AML-193 (cell line): ENCODE measurements around the gene MYO5B.
"Not testable (repeated sequence)": the region's sequence is repeated elsewhere in the genome, so short reads cannot be mapped to it uniquely, and the experiment has no call there.

Experiments
- DNase-seq, 2 experiments: peaks; one replicate each; lab custom pipeline; 2025; lab: John Stamatoyannopoulos, UW

MYO5B gene

DNA sequence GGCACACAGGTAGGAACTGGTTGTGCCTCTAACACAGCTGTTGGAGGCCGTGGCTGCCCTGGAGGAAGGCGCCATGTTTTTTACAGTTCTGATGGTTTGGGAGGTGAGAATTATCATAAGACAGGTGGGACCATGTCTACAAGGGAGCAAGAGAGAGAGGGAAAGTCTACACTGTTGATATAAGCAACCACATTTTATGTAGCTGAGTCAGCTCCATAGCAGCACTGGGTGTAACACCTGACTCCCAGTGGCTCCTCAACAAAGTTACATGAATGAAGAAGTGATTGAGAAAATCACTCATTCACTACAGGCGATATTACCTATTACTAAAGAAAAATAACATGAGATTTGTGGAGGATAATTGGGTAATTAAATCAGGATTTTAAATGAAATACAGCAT lies 340.3 kb downstream of the MYO5B start:
- no peak for DNase-seq

GRCh38 chr18:49853436-49853835 lies 341.5 kb downstream of the MYO5B start:
- DNase-seq = no peak

DNA sequence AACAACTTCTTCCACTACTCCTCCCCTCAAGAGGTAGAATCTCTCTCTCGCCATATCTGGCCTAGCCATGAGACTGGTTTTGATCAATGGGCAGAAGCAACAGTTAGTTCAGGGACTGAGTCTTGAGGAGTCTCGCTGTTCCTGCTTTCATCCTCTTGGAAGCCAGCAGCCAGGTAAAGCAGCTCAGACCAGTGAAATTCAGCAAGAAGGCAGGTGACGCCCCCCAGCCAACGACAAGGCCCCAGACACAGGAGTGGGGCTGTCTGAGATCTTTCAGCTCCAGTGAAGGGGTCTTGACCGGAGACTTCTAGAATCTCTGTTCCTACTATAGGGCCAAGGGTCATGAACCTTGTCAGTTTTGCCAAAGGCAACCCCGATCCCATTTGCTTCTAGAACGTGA lies 341.9 kb downstream of the MYO5B start:
- no peak for DNase-seq

GRCh38 chr18:49851624-49852023 lies 343.3 kb downstream of the MYO5B start:
- no peak for DNase-seq

- DNase-seq = no peak
Observed at GRCh38 chr18:49850636-49851035, 344.3 kb downstream of the MYO5B start.

DNA sequence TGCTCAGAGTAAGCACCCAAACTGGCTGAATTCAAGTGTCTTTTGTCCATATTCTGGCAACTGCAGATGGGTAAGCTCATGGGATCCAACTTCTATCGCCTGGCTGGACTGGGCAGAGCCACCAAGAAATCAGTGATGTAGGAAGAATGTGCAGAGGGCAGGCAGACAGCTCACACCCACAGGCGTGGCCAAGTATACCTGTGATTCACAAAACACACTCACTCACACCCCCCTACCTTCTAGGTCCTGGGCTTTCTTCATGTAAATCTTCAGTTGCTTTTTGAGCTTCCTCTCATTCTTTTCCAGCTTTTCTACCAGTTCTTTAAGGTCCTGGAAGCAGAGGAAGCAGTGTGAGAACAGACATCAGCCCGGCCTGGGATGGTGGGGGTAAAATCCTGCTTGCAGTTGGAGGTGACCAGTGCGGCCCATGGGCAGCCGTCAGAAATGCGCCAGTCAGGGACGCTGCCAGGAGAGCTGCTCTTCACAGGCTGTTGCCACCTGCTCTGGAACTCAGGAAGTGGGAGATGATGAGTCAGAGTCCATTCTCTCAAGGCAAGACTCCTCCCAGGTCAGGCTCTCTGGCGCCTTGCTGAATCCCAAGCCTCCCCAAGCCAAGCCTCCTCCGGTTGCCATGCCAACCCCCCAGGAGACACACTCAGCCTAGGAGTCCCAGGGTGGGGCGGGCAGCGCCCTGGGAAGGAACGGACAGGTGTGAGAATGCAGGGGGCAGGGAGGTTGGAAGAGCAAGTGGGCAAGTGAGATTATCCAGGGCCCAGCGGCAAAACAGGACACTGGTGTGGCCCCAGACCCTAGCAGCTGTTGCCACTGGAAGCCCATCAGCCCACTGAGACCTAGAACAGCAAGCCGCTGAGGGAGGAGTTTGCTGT lies 345.4 kb downstream of the MYO5B start:
- DNase-seq = no peak

DNA sequence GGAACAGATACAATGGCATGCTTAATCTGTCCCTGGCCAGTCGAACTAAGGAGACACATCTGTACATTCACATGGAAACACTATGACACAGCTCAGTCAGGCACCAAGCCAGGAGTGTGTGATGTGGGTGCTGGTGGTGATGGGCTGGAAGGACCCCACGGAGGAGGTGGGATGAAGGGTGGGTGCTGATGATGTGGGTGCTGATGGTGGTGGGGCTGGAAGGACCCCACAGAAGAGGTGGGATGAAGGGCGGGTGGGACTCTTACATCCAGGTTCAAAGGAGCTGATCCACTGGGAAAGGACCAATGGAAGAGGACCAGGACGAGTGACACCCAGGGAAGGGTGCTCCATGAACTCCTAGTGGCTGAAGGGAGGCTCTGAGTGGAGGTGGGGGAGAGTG lies 346.8 kb downstream of the MYO5B start:
- no peak for DNase-seq

DNA sequence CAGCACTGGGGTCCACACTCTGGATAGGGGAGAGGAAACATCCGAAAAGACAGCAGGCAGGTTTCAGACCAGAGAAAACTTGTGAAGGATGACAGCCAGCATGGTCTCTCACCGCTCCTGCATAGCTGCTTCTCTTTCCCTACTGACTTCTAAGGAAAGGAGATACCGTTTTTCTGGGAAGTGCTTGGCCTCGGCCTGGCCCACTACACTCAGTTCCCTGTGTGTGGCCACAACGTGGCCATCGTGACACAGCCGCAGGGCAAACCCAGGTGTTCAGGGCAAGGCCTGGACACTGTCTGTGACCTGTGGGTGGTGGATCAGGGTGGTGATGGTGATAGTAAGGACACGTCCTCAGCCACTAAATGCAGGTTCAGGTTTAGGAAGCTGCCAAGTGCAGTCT lies 347.4 kb downstream of the MYO5B start:
- DNase-seq = no peak

DNA sequence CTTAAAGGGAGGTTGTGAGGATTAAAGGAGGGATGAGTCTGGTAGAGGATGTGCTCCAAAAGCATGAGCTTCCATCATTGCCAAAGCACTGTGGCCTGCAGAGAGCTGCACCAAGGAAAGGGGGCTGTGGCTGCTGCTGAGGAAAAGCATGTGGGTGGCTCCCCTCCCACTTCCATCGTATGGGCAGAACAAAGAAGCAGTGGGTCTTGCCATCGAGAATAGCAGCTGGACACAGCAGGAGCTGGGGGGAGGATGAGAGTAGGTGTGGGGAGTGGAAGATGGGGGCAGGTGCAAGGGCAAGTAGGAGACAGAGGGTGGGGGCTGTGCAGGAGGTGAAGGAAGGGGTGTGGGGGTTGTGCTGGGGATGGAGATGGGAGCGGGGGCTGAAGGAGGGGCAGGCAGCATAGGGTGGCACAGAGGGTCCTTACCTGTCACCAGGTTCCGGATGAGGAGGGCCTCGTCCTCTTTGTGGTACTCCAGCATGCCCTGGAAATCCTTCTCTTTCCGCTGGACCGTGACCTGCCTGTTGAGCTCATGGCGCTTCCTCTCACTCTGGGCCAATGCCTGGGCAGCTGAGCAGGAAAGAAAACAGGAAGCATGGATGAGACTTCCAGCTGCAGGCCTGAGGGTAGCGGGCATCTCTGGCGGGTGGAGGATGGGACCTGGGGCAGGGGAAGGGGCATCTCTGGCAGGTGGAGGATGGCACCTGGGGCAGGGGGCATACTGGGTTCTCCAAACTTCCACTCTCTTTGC lies 348.1 kb downstream of the MYO5B start:
- no peak for DNase-seq

- DNase-seq = no peak
Observed at GRCh38 chr18:49846361-49846662, 348.6 kb downstream of the MYO5B start.

GRCh38 chr18:49845629-49846360 lies 349.2 kb downstream of the MYO5B start:
- DNase-seq = no peak

- DNase-seq = no peak
Observed at GRCh38 chr18:49844903-49845302, 350.0 kb downstream of the MYO5B start.

DNA sequence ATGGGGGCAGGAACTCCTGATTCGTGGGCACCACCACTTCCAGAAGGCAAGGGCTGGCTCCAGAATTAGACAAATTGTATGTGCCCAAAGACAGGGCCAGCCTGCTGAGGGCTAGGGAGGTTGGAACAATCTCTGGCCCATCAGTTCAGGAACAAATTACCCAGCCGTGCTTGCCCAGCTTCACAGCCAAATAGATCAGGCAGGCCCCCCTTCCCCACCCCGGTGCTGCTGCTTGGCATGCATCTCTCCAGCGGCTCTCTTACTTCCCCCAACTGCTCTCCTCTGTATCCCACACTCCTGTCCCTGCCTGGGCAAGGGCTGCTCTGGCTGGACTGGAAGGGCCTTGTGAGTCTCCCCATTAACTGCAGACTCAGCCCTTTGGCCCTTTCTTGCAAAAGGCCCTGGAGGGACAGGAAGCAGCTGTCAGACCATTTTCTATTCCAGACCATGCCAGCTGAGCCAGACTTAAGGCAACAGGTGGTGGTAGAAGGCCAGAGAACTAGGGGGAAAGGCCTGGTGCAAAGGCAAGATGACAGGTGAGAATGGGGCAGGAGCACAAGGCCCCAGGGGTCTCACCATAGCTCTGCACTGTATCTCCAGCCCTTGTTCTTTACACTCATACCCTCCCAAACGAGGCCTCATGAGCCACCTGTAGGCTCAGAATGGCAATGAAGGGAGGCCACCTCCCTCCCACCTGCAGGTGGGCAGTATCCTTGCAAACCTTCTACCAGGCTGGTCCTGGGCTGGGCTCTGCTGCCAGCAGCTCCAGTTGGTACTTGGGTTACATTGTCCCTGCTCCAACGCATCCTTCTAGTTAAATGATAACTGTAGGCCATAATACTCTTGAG lies 350.9 kb downstream of the MYO5B start:
- no peak for DNase-seq

- no peak for DNase-seq
Observed at GRCh38 chr18:49843131-49843530, 351.8 kb downstream of the MYO5B start.

- DNase-seq = no peak
Observed at GRCh38 chr18:49842656-49843055, 352.3 kb downstream of the MYO5B start.

DNA sequence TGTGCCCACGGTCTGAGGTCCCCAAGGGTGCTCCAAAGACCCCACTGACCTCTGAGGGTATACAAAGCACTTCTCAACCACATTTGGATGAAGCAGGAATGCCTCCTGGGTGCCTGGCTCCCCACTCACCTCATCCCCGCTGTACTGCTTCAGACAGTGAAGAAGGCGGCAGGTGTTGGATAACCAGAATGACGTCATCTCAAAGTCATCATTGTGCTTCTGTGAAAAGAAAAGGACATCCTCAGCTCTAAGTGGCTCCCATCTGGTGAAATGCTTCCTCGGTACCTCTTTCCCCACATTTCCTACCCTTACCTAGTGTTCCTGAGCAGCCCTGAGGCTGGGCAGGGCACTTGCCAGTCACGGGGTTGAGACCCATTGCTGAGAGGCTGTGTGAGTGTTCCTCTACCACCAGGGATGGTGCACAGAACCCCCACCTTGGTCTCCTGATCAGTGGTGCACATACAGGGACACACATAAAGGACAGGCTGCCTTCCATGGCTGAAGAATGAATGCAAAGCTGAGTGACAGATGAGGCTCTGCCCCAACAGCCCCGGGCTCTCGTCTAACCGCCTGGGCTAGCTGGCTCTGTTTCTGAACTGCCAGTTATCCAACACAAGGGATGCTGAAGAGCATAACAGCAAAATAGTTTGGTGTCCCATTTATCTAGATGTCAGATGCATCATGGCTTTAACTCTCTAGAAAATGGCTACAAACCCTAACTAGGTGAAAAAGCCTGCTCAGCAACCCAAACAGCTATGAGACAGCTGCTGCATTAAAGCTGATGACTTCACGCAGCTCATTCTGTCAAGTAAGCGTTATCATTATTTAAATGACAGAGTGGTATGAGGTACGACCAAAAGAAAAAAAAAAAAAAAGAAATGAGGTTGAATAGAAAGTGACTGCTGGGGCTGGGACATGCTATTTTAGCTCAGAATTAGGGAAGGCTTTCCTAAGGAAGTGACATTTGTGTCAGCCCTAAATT lies 353.4 kb downstream of the MYO5B start:
- DNase-seq = no peak

- DNase-seq = no peak
Observed at GRCh38 chr18:49839012-49839411, 355.9 kb downstream of the MYO5B start.

- no peak for DNase-seq
Observed at GRCh38 chr18:49838381-49838780, 356.6 kb downstream of the MYO5B start.

DNA sequence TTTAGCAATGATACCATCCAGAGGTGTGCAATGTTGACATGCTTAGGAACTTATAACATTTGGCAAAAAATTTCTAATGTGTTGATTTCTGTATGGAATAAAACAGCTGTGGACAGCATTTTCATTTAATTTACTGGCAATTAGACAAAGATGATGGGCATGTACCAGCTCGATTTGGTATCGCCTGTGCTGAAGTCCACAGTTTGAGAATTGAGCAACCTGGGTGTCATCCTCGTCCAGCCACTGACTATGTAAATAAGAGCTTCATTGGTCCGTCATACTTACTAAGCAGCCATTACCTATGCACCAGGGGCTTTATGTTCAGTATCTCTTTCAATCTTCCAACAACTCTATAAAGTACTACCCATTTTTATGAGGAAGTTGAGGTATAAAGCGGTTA lies 357.1 kb downstream of the MYO5B start:
- DNase-seq = no peak

DNA sequence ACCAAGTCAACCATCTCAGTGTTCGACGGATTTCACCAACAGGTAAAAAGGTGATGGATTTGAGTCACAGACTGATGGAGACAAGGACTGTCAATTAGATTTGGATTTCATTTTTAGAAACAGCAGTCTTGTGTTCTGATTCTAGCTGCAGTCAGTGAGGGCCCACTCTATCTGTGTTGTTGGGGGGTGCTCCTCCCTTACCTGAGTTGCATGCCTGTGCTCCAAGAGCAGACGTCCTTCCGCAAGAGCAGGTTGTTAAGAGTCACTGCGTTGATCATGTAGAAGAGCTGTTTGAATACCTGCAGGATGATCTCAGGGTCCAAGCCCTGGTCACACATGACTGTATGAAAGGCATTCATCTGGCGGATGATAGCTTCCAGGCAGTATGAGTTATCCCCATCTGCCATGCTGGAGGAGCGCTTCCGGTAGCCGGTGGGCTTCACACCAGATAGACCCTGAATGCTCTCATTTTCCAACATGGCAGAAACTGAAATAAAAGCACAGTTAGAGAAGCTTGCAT lies 357.6 kb downstream of the MYO5B start:
- not testable (repeated sequence) for DNase-seq
